HepG2 (cell line): ENCODE results near the gene CTSA.

ENCODE experiments used
- GMEB2 ChIP-seq: IDR thresholded peaks from 2 replicates; pipeline ENCODE4 v1.6.1; 2016; ENCODE audit warnings: missing biosample characterization, missing genetic modification reagents, low read depth
- HMGXB4 ChIP-seq, 2 experiments: sonication (generic) in 1 of 2; formaldehyde crosslinking in 1 of 2; IDR thresholded peaks; 2 replicates each; pipeline versions ENCODE4 v1.4.0 to v1.6.1; 2018 to 2020; ENCODE audit warnings: missing genetic modification reagents in 2 of 2, borderline replicate concordance in 1 of 2, low read depth in 1 of 2, mild to moderate bottlenecking in 1 of 2, missing biosample characterization in 1 of 2
- SMC3 ChIP-seq: IDR thresholded peaks from 2 replicates; pipeline ENCODE4 v1.6.1; 2011; ENCODE audit warnings: low read length, improper control_type of control experiment
- YY1 ChIP-seq: IDR thresholded peaks from 2 replicates; pipeline ENCODE4 v1.6.1; 2011; ENCODE audit warnings: low read length, low read depth, moderate library complexity, mild to moderate bottlenecking; ENCODE audit not compliant: insufficient read depth, insufficient replicate concordance
- ZNF30 ChIP-seq: sonication (generic); formaldehyde crosslinking; IDR thresholded peaks from 2 replicates; pipeline ENCODE4 v1.5.0; 2020; ENCODE audit warnings: mild to moderate bottlenecking, missing genetic modification reagents

DNA sequence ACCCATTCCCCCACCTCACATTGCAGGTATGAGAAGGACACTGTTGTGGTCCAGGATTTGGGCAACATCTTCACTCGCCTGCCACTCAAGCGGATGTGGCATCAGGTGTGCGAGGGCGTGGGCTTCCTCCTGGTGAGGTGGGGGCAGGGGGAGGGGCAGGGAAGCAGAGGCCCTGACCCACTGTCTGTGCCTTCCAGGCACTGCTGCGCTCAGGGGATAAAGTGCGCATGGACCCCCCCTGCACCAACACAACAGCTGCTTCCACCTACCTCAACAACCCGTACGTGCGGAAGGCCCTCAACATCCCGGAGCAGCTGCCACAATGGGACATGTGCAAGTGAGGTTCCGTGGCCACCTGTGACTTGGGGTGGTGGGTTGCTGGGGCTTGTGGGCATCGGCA is 3.7 kb downstream of the CTSA start:
- TF ChIP-seq GMEB2 (CRISPR knock-in tag) (no peak), HMGXB4 (CRISPR knock-in tag; IDR thresholded peaks at IDR 0.05; ENCODE audit: borderline replicate concordance in 1 of 2, low read depth in 1 of 2) (no peak), ZNF30 (CRISPR knock-in tag) (no peak), SMC3 (no peak), YY1 (no peak)
